Smooth muscle cell (in vitro differentiated cells): ENCODE data around the gene SAAL1. TPM values are rescaled to one million over a fixed set of nuclear protein-coding genes. Genes with fewer than 3 reads are reported as not detected.
A peak's percentile ranks its signal among the peaks of the same experiment; 100 is the strongest.

ENCODE experiments used
- DNase-seq: peaks from one replicate; lab custom pipeline; 2025; ENCODE audit not compliant: unreplicated experiment; lab: John Stamatoyannopoulos, UW
- H2AFZ ChIP-seq: fragments of 200-600 bp; sonication (generic); 2 replicates; pipeline ENCODE4 v1.6.0; 2016; ENCODE audit warnings: antibody characterized with exemption, low read depth, mild to moderate bottlenecking
- H3F3A ChIP-seq: fragments of 200-600 bp; sonication (generic); 2 replicates; pipeline ENCODE4 v1.6.0; 2017; ENCODE audit warnings: antibody characterized with exemption, low read depth
- H3K27ac ChIP-seq: fragments of 200-600 bp; sonication (generic); 2 replicates; pipeline ENCODE4 v1.5.1; 2016; ENCODE audit warnings: low read depth, mild to moderate bottlenecking
- H3K27me3 ChIP-seq: fragments of 200-600 bp; sonication (generic); 2 replicates; pipeline ENCODE4 v1.6.1; 2016; ENCODE audit warnings: low read depth, mild to moderate bottlenecking
- H3K36me3 ChIP-seq: fragments of 200-600 bp; sonication (generic); 2 replicates; pipeline ENCODE4 v1.5.1; 2016; ENCODE audit warnings: low read depth
- H3K4me1 ChIP-seq: fragments of 200-600 bp; sonication (generic); 2 replicates; pipeline ENCODE4 v1.5.1; 2016; ENCODE audit warnings: low read depth
- H3K4me2 ChIP-seq: fragments of 200-600 bp; sonication (generic); 2 replicates; pipeline ENCODE4 v1.6.0; 2016; ENCODE audit warnings: mild to moderate bottlenecking
- H3K4me3 ChIP-seq: fragments of 200-600 bp; sonication (generic); 2 replicates; pipeline ENCODE4 v1.5.1; 2016; ENCODE audit warnings: mild to moderate bottlenecking
- H3K79me2 ChIP-seq: fragments of 200-600 bp; sonication (generic); 2 replicates; pipeline ENCODE4 v1.6.0; 2016; ENCODE audit warnings: low read depth, mild to moderate bottlenecking
- H3K9ac ChIP-seq: fragments of 200-600 bp; sonication (generic); 2 replicates; pipeline ENCODE4 v1.6.0; 2016; ENCODE audit warnings: low read depth
- H3K9me3 ChIP-seq: fragments of 200-600 bp; sonication (generic); replicated peaks from 2 replicates; pipeline ENCODE4 v1.5.1; 2016; ENCODE audit warnings: low read depth
- H4K20me1 ChIP-seq: fragments of 200-600 bp; sonication (generic); 2 replicates; pipeline ENCODE4 v1.6.0; 2016; ENCODE audit warnings: low read depth
- CTCF ChIP-seq: fragments of 200-600 bp; sonication (generic); IDR thresholded peaks from 2 replicates; pipeline ENCODE4 v1.5.1; 2017; ENCODE audit warnings: borderline replicate concordance, mild to moderate bottlenecking, antibody characterized with exemption; ENCODE audit not compliant: insufficient read depth, poor library complexity, severe bottlenecking
- WGBS: methylation state at CpG from one replicate; pipeline ENCODE4 v1.1.7; 2016; ENCODE audit warnings: low lambda C conversion rate; 5-methylcytosine and 5-hydroxymethylcytosine counted together
- polyA plus RNA-seq: library from polyadenylated mRNA; unstranded; fragments of >200 nt; fragmentation: Nextera tagmentation; extraction: Ambion mirVana; gene quantifications from 2 replicates; pipeline ENCODE4 v1.2.1, GENCODE V29; 2016
- small RNA-seq: library from RNA; depleted of rRNA; stranded (forward); fragments of <200 nt; gene quantifications from one replicate; pipeline ENCODE3, GENCODE V24; 2014
- total RNA-seq: library from RNA; depleted of rRNA; stranded (reverse); fragments of >200 nt; gene quantifications from 2 replicates; pipeline ENCODE4 v1.2.3, GENCODE V29; 2014

The SAAL1 gene
- total and polyA plus RNA-seq, 2 experiments from 2014 or later = 19.9 to 20.0 TPM

DNA sequence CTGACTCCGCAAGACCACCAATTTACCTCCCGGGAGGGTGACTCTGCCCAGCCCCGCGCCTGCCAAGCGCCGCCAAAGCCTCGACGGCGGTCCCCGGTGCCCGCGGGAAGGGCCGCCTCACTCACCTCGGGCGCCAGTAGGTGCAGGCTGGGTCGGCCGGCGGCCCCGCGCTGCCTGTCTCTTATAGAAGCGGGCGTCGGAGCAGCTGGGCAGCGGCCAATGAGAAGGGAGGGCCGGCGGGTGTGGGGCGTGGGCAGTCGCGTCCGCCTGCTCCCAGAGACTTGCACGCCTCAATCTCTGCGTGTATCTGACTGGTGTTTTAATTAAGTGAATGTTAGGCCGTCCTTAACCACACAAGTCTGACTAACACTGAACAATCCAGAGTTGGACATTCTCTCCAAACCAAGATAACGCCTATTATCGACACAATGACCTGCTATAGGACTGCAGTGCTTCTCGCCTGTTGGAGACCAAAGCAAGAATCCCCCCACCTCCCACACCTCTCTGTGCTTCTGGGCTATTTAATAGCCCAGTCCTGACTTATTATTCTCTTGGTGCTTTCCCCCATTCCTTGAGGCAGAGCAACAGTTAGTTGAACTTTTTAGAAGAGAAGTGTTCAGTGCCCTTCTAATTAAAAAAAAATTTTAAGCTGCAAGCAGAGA, 59.6 kb downstream of the SAAL1 start, which contains the start of gene TPH1:
TPH1 (minus strand) TSS at position 154 of the 662 bp plus-strand sequence. CDS start 5,507 bp downstream, outside the sequence.
- Histone ChIP-seq H3K27me3 (peaks cover 68% of the 10 kb centered on the region), H3K4me3 (peak within 1 kb of the TSS; percentile 20), H3K79me2 (no peaks in the 10 kb centered on the region), H3K4me1 (no peaks in the 10 kb centered on the region), H3K27ac (no peak within 1 kb of the TSS), H3F3A (no peaks in the 10 kb centered on the region), H3K4me2 (peak within 1 kb of the TSS; percentile 80), H3K9me3 (no peaks in the 10 kb centered on the region), H4K20me1 (no peaks in the 10 kb centered on the region), H2AFZ (no peak within 1 kb of the TSS), H3K36me3 (no peaks in the 10 kb centered on the region), H3K9ac (no peak within 1 kb of the TSS)
- TF ChIP-seq CTCF = no peak
- DNase-seq = peak; percentile 9
- WGBS = 10% methylated on average over 36 of the region's 36 CpGs

DNA sequence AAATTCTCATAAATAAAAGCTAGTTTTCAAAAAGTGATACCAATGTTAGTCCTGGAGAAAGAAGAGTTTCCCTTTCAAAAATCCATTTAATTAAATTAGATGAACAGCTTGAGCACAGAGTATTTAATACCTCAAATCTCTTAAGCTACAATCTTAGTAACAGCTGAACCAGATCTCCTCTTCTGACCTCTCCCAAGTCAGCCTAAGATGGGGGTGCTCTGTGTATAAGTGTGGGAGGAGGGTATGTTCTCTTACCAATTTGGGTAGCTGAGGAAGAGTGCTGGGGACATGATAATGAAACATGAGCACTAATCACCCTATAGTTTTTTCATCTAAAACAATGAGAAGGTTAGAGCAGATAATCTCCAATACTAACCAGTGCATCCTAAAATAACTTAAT, 69.4 kb downstream of the SAAL1 start:
- no peak for TF ChIP-seq CTCF
- Histone ChIP-seq H4K20me1 (no peaks in the 10 kb centered on the region), H3K36me3 (no peaks in the 10 kb centered on the region), H3K9me3 (no peaks in the 10 kb centered on the region), H3K27ac (no peak overlapping the region), H2AFZ (no peak overlapping the region), H3K27me3 (peaks cover 49% of the 10 kb centered on the region), H3K79me2 (no peaks in the 10 kb centered on the region), H3K9ac (no peak overlapping the region), H3K4me1 (no peaks in the 10 kb centered on the region), H3F3A (no peaks in the 10 kb centered on the region), H3K4me3 (no peak overlapping the region), H3K4me2 (no peak overlapping the region)
- no peak for DNase-seq

Small RNA genes lying within 50 kb of the gene (small RNA-seq; reads per million reads assigned to genes)
- gene HIGD1AP5 = not detected

Other genes with a start within 250 kb of the SAAL1 start
- gene SERGEF, start 93.0 kb downstream of the SAAL1 start, total RNA-seq = 4.9 and 8.1 TPM in 2 replicates
- gene SERGEF, start 93.0 kb downstream of the SAAL1 start, polyA plus RNA-seq = 7.4 and 9.8 TPM in 2 replicates
- 0.09 TPM in 1 of 2 replicates, not detected in the other for gene TPH1, start 59.8 kb downstream of the SAAL1 start, total RNA-seq
- gene TPH1, start 59.8 kb downstream of the SAAL1 start, polyA plus RNA-seq = not detected in 2 replicates
- not detected in 2 replicates for gene MRGPRX3, start 26.5 kb upstream of the SAAL1 start, total RNA-seq
- gene MRGPRX3, start 26.5 kb upstream of the SAAL1 start, polyA plus RNA-seq = not detected in 2 replicates
- not detected in 2 replicates for gene MRGPRX4, start 66.8 kb upstream of the SAAL1 start, total RNA-seq
- gene MRGPRX4, start 66.8 kb upstream of the SAAL1 start, polyA plus RNA-seq = not detected in 2 replicates
- gene SAA4, start 130.7 kb upstream of the SAAL1 start, total RNA-seq = not detected in 2 replicates
- gene SAA4, start 130.7 kb upstream of the SAAL1 start, polyA plus RNA-seq = not detected in 2 replicates
- gene SAA2, start 142.6 kb upstream of the SAAL1 start, total RNA-seq = not detected in 2 replicates
- not detected in 2 replicates for gene SAA2, start 142.6 kb upstream of the SAAL1 start, polyA plus RNA-seq
- gene SAA1, start 160.2 kb upstream of the SAAL1 start, total RNA-seq = not detected in 2 replicates
- gene SAA1, start 160.2 kb upstream of the SAAL1 start, polyA plus RNA-seq = 1.2 and 1.4 TPM in 2 replicates
- gene HPS5, start 216.1 kb upstream of the SAAL1 start, total RNA-seq = 13.1 and 20.2 TPM in 2 replicates
- 5.5 and 7.4 TPM in 2 replicates for gene HPS5, start 216.1 kb upstream of the SAAL1 start, polyA plus RNA-seq
- 47.2 and 47.8 TPM in 2 replicates for gene GTF2H1, start 216.5 kb upstream of the SAAL1 start, total RNA-seq
- 22.0 and 28.3 TPM in 2 replicates for gene GTF2H1, start 216.5 kb upstream of the SAAL1 start, polyA plus RNA-seq